PC-9 (cell line): Measurements from ENCODE around the gene RAB25. TPM values are rescaled to one million over a fixed set of nuclear protein-coding genes. Genes with fewer than 3 reads are reported as not detected.

Experiments used
- BruUV-seq: library from RNA; stranded (reverse); fragments of 400-500 nt; replicated peaks from 2 replicates; lab custom pipeline; 2021; lab: Mats Ljungman, UMichigan
- CTCF ChIA-PET: fragments of 300-600 bp; sonication (Branson Sonifier 250); formaldehyde crosslinking; loops from one replicate; lab custom pipeline; 2022; ENCODE audit warnings: antibody characterized with exemption; lab: Charles Lee
- POLR2A ChIA-PET: fragments of 300-600 bp; sonication (Branson Sonifier 250); formaldehyde crosslinking; loops from one replicate; lab custom pipeline; 2022; ENCODE audit warnings: antibody characterized with exemption; ENCODE audit not compliant: unreplicated experiment; lab: Charles Lee
- DNase-seq, 2 experiments: peaks; one replicate each; pipeline versions ENCODE4 v3.0.0 to v3.0.0-alpha.2; 2015 to 2022; ENCODE audit warnings: mixed read lengths in 1 of 2
- H2AFZ ChIP-seq: fragments of 200-600 bp; sonication (generic); 2 replicates; pipeline ENCODE4 v1.8.1; 2017; ENCODE audit warnings: antibody characterized with exemption
- H3F3A ChIP-seq: fragments of 200-600 bp; sonication (generic); 2 replicates; pipeline ENCODE4 v1.8.1; 2017; ENCODE audit warnings: antibody characterized with exemption, mild to moderate bottlenecking, low read depth; ENCODE audit not compliant: insufficient read depth
- H3K27ac ChIP-seq: fragments of 200-600 bp; sonication (generic); 2 replicates; pipeline ENCODE4 v1.6.1; 2016; ENCODE audit warnings: mixed run types
- H3K27me3 ChIP-seq: fragments of 200-600 bp; sonication (generic); 2 replicates; pipeline ENCODE4 v1.6.1; 2016; ENCODE audit warnings: low read depth, mixed run types; ENCODE audit not compliant: insufficient read depth
- H3K36me3 ChIP-seq: fragments of 200-600 bp; sonication (generic); 2 replicates; pipeline ENCODE4 v1.6.1; 2016; ENCODE audit warnings: low read depth, mixed run types
- H3K4me1 ChIP-seq: fragments of 200-600 bp; sonication (generic); replicated peaks from 2 replicates; pipeline ENCODE4 v1.6.1; 2016; ENCODE audit warnings: mixed run types; ENCODE audit not compliant: insufficient read depth
- H3K4me2 ChIP-seq: fragments of 200-600 bp; sonication (generic); 2 replicates; pipeline ENCODE4 v1.6.1; 2017; ENCODE audit warnings: mixed run types
- H3K4me3 ChIP-seq: fragments of 200-600 bp; sonication (generic); 2 replicates; pipeline ENCODE4 v1.6.1; 2016; ENCODE audit warnings: mixed run types
- H3K79me2 ChIP-seq: fragments of 200-600 bp; sonication (generic); 2 replicates; pipeline ENCODE4 v1.6.1; 2017; ENCODE audit warnings: low read depth, mixed run types
- H3K9me2 ChIP-seq: fragments of 200-600 bp; sonication (generic); 2 replicates; pipeline ENCODE4 v1.8.1; 2017; ENCODE audit warnings: mild to moderate bottlenecking; ENCODE audit not compliant: insufficient read depth
- H3K9me3 ChIP-seq: fragments of 200-600 bp; sonication (generic); 2 replicates; pipeline ENCODE4 v1.8.1; 2016; ENCODE audit warnings: low read depth; ENCODE audit not compliant: insufficient read depth
- H4K20me1 ChIP-seq: fragments of 200-600 bp; sonication (generic); 2 replicates; pipeline ENCODE4 v1.8.1; 2017; ENCODE audit not compliant: insufficient read depth
- CTCF ChIP-seq: fragments of 200-600 bp; sonication (generic); conservative IDR thresholded peaks from 2 replicates; pipeline ENCODE4 v1.6.1; 2017; ENCODE audit warnings: mixed run types, antibody characterized with exemption, mild to moderate bottlenecking, moderate library complexity
- EZH2 ChIP-seq: fragments of 200-600 bp; sonication (generic); IDR thresholded peaks from 2 replicates; pipeline ENCODE4 v1.8.0; 2017; ENCODE audit warnings: antibody characterized with exemption, low read depth
- intact Hi-C: fragments of 100-400 bp; cut with micrococcal nuclease; formaldehyde crosslinking; loops from one replicate; pipeline ENCODE4 v1.10.0; 2022; ENCODE audit not compliant: unreplicated experiment
- total RNA-seq: library from RNA; stranded (reverse); gene quantifications from 2 replicates; pipeline ENCODE4 v1.2.3, GENCODE V29; 2021

The RAB25 gene
- total RNA-seq, 1 experiment from 2014 or later = 129 TPM

- Histone ChIP-seq H3K36me3 (no peaks in the 10 kb centered on the region), H4K20me1 (no peaks in the 10 kb centered on the region), H3K4me3 (no peak overlapping the region), H3F3A (peaks cover 30% of the 10 kb centered on the region), H3K27ac (no peak overlapping the region), H3K27me3 (no peaks in the 10 kb centered on the region), H3K9me2 (no peaks in the 10 kb centered on the region), H3K4me1 (peaks cover 71% of the 10 kb centered on the region), H3K9me3 (no peaks in the 10 kb centered on the region), H3K79me2 (no peaks in the 10 kb centered on the region), H3K4me2 (no peak overlapping the region), H2AFZ (no peak overlapping the region)
- TF ChIP-seq CTCF = no peak
- no peak for TF ChIP-seq EZH2
- DNase-seq = no peak
- CTCF ChIA-PET = interaction anchor here (0.5 to 1.5 kb wide), 3 partner anchors 15 to 135 kb away, joined by 3 to 9 read pairs (median 7); partner anchors contain the start of gene LMNA
- POLR2A ChIA-PET = interaction anchor here (0.6 kb wide), 2 partner anchors 14 to 65 kb away, joined by 3 to 24 read pairs; no protein-coding TSS in a partner anchor
- intact Hi-C loops = loop anchor here (10.0 kb wide), 1 partner anchor 216 kb away; no protein-coding TSS in a partner anchor
- BruUV-seq = no TSS peak
Observed at GRCh38 chr1:156099282-156099681, 38.3 kb downstream of the RAB25 start.

GRCh38 chr1:156100205-156100995, 39.4 kb downstream of the RAB25 start:
- DNase-seq = peak; percentile 47 to 69
- peak overlapping the region; percentile 23 for H3K4me2 ChIP-seq
- peaks cover 33% of the 10 kb centered on the region for H3F3A ChIP-seq
- H3K9me3 ChIP-seq = no peaks in the 10 kb centered on the region
- no peaks in the 10 kb centered on the region for H3K9me2 ChIP-seq
- H4K20me1 ChIP-seq = no peaks in the 10 kb centered on the region
- ChIA-PET POLR2A (interaction anchor here (0.7 to 1.6 kb wide), 2 partner anchors 16 to 30 kb away, joined by 6 to 10 read pairs; no protein-coding TSS in a partner anchor), CTCF (interaction anchor here (0.6 to 1.5 kb wide), 7 partner anchors 11 to 345 kb away, joined by 3 to 8 read pairs (median 5); partner anchors contain the start of gene LMNA)
- H3K79me2 ChIP-seq = no peaks in the 10 kb centered on the region
- no TSS peak for BruUV-seq
- H3K27ac ChIP-seq = 0 out of 2 replicates have a peak overlapping the region, but pooled peaks have one; percentile 6
- intact Hi-C loops = no loop called here
- H3K4me1 ChIP-seq = peaks cover 79% of the 10 kb centered on the region
- no peaks in the 10 kb centered on the region for H3K27me3 ChIP-seq
- H3K4me3 ChIP-seq = no peak overlapping the region
- TF ChIP-seq CTCF = no peak
- TF ChIP-seq EZH2 = no peak
- no peaks in the 10 kb centered on the region for H3K36me3 ChIP-seq
- H2AFZ ChIP-seq = no peak overlapping the region

- TF ChIP-seq EZH2 (no peak), CTCF (no peak)
- Histone ChIP-seq H4K20me1 (no peaks in the 10 kb centered on the region), H3K4me3 (no peak overlapping the region), H3F3A (peaks cover 35% of the 10 kb centered on the region), H3K27ac (no peak overlapping the region), H3K4me1 (peaks cover 79% of the 10 kb centered on the region), H3K79me2 (no peaks in the 10 kb centered on the region), H3K4me2 (no peak overlapping the region), H2AFZ (no peak overlapping the region), H3K36me3 (no peaks in the 10 kb centered on the region), H3K9me3 (no peaks in the 10 kb centered on the region), H3K9me2 (no peaks in the 10 kb centered on the region), H3K27me3 (no peaks in the 10 kb centered on the region)
- DNase-seq = no peak
- CTCF ChIA-PET = no interaction called here
- POLR2A ChIA-PET = interaction anchor here (0.5 kb wide), 1 partner anchor 28 kb away, joined by 3 read pairs; no protein-coding TSS in a partner anchor
- no TSS peak for BruUV-seq
- intact Hi-C loops = no loop called here
Observed at GRCh38 chr1:156101880-156102279, 40.9 kb downstream of the RAB25 start.
